Measurements from ENCODE around the gene UPF2.
"Not testable (repeated sequence)": the region's sequence is repeated elsewhere in the genome, so short reads cannot be mapped to it uniquely, and the experiment has no call there.

UPF2 gene

GRCh38 chr10:12042797-12043651 is at the start of gene UPF2:
Gene UPF2 (minus strand): TSS chr10:12042809. CDS start chr10:12035423, 7,386 bp downstream.
- DNase-seq = peak; percentile 90 to 97 (median 93)

GRCh38 chr10:12091421-12091820 is 48.8 kb upstream of the UPF2 start:
- DNase-seq = no peak

- no peak for DNase-seq
These were observed 46.3 kb upstream of the UPF2 start for GRCh38 chr10:12088919-12089318.

GRCh38 chr10:12081879-12082557 is 39.4 kb upstream of the UPF2 start:
- DNase-seq = no peak

- no peak for DNase-seq
These were observed 38.9 kb upstream of the UPF2 start for GRCh38 chr10:12081470-12081869.

GRCh38 chr10:12077580-12078180 is 35.1 kb upstream of the UPF2 start:
- DNase-seq = no peak

GRCh38 chr10:12073526-12073925 is 30.9 kb upstream of the UPF2 start:
- no peak for DNase-seq

GRCh38 chr10:12071441-12071840 is 28.8 kb upstream of the UPF2 start:
- not testable (repeated sequence) for DNase-seq

- peak; percentile 96 to 98 (median 96) for DNase-seq
These were observed 26.1 kb upstream of the UPF2 start, which contains the start of gene DHTKD1 for GRCh38 chr10:12068449-12069269. Gene DHTKD1 (plus strand): TSS chr10:12068954. CDS start chr10:12069034, 80 bp downstream.

GRCh38 chr10:12067336-12067735 is 24.7 kb upstream of the UPF2 start:
- no peak for DNase-seq

GRCh38 chr10:12063483-12063818 is 20.8 kb upstream of the UPF2 start:
- no peak for DNase-seq

- no peak for DNase-seq
These were observed 20.3 kb upstream of the UPF2 start for GRCh38 chr10:12062754-12063482.

- no peak for DNase-seq
These were observed 18.5 kb upstream of the UPF2 start for GRCh38 chr10:12061124-12061523.

GRCh38 chr10:12056748-12057147 is 14.1 kb upstream of the UPF2 start:
- DNase-seq = no peak

- no peak for DNase-seq
These were observed 13.1 kb upstream of the UPF2 start for GRCh38 chr10:12055732-12056131.

GRCh38 chr10:12051241-12051640 is 8.6 kb upstream of the UPF2 start:
- DNase-seq = no peak

GRCh38 chr10:12050528-12050927 is 7.9 kb upstream of the UPF2 start:
- no peak for DNase-seq

GRCh38 chr10:12048547-12048946 is 5.9 kb upstream of the UPF2 start:
- no peak for DNase-seq

GRCh38 chr10:12045596-12045995 is 3.0 kb upstream of the UPF2 start:
- no peak for DNase-seq

- DNase-seq = peak; percentile 29 to 50 (median 37)
These were observed 206 bp downstream of the UPF2 start for GRCh38 chr10:12042409-12042796.

GRCh38 chr10:12041766-12042408 is 722 bp downstream of the UPF2 start:
- no peak for DNase-seq

Measured in activated naive CD4-positive, alpha-beta T cell (primary cell).